NCI-H524 treated with DMSO at 0.1 percent for 48 hours (cell line): Measurements from ENCODE around the gene MAP2K1.
"Not testable (repeated sequence)": the region's sequence is repeated elsewhere in the genome, so short reads cannot be mapped to it uniquely, and the experiment has no call there.

Experiments used
- DNase-seq: peaks from one replicate; lab custom pipeline; 2025; lab: John Stamatoyannopoulos, UW

The MAP2K1 gene

DNA sequence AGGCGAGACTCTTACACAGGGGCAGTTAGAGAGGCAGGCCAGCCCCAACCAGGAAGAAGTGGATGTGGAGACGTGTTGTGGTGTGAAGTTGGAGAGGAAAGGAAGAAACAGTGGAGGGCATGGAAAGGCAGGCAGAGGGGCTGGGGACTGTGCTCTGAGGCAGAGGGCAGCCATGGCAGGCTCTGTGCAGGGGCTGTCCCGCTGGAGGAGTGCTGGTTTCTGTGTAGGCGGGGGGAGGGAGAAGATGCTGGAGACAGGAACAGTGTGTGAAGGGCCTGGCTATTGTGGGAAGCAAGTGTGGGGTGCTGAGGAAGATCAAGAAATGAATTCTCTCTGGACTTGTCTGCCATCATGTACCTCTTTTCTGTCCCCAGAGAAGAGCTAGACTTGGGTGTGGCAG, 89.8 kb downstream of the MAP2K1 start:
- no peak for DNase-seq

- DNase-seq = no peak
Observed at GRCh38 chr15:66477011-66477410, 90.3 kb downstream of the MAP2K1 start.

GRCh38 chr15:66480267-66480666, 93.6 kb downstream of the MAP2K1 start:
- no peak for DNase-seq

DNA sequence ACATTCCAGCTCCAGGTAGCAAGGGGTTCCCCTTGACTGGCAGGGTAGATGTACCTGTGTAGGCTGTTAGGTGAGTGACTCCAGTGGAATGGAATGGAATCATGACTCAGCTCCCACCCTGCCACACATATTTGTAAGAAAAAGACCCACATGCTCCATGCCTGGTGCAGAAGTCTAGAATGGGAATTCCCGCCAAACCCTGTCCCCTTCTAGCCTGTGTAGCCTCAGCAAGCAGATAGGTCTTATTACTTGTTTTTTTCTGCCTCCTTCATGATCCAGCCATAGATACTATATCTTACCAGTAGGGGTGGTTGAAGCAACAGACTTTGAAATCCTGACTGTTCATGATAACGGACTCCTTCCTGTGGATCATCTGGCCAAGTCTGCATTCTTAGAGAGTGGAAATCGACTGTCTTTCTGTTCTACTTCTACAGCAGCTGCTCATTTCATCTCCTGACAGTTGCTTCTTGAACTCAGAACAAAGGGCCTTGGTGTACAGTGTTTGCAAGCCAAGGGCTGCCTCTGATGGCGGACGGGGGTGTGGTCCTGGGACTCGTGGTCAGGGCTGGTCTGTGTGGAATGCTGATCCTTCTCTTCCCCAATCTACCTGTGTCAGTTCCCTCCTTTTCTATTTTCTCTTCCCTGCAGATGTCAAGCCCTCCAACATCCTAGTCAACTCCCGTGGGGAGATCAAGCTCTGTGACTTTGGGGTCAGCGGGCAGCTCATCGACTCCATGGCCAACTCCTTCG, 94.6 kb downstream of the MAP2K1 start:
- no peak for DNase-seq

DNA sequence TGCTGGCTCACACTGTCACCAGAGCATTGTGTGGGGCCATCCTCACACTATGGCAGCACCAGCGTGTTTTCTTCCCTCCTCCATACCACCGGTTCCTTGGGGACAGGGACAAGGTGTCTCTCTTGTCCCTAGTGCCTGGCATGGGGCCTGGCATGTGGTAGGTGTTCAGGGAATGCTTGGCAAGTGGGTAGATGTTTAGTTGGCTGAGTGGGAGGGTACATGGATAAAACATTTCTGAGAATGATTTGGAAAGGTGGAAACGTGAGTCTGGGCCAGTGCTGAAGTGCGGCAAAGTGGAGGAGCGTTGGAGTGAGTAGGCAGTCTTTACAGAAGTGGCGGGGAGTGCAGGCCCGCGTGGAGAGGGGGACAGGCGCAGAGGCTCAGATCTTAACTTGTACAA, 95.8 kb downstream of the MAP2K1 start:
- no peak for DNase-seq

- no peak for DNase-seq
Observed at GRCh38 chr15:66483131-66483566, 96.4 kb downstream of the MAP2K1 start.

- DNase-seq = no peak
Observed at GRCh38 chr15:66484539-66485112, 97.9 kb downstream of the MAP2K1 start.

- DNase-seq = no peak
Observed at GRCh38 chr15:66486887-66487286, 100.2 kb downstream of the MAP2K1 start.

GRCh38 chr15:66488525-66488924, 101.8 kb downstream of the MAP2K1 start:
- no peak for DNase-seq

- DNase-seq = no peak
Observed at GRCh38 chr15:66489179-66489791, 102.6 kb downstream of the MAP2K1 start.

GRCh38 chr15:66491846-66492245, 105.1 kb downstream of the MAP2K1 start:
- DNase-seq = no peak

DNA sequence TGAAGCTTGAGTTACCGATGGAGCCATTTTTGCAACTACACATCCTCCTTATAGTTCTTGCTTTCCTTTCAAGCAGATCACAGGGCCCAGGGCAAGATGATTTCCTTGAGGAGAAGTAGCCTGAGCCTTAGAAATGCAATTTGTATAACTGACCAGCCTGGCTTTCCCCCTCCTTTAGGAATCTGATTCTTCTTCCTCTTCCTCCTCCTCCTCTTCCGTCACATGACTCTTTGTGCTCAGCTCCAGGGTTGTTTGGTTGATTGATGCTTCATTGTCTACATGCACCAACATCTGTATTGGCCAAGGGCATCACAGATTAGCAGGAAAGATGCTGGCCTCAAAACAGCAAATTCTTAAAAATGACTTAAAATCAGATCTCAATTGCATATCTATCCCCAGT, 107.5 kb downstream of the MAP2K1 start:
- no peak for DNase-seq

DNA sequence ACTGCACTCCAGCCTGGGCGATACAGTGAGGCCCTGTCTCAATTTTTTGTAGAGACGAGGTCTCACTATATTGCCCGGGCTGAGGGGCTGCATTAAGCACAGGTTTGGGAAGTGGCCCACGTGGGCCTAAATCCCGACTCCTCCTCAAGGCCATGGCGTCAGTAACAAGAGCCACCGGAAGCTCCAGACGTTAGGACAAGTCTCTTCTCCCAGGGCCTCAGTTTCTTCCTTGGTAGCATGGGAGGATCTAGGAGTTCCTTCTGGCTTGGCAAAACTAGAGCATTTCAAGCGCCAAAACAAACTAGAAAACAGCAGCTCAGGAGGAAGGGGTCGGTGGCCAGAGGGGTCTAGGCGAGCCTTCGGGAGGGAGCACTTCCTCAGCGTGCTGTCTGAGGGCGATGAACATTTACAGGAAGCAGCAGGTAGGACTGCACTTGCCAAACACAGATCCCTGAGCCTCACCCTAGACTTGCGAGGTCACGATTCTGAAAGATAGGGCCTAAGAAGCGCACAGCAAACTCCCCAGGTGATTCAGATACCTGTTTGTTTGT, 110.3 kb downstream of the MAP2K1 start:
- no peak for DNase-seq

DNA sequence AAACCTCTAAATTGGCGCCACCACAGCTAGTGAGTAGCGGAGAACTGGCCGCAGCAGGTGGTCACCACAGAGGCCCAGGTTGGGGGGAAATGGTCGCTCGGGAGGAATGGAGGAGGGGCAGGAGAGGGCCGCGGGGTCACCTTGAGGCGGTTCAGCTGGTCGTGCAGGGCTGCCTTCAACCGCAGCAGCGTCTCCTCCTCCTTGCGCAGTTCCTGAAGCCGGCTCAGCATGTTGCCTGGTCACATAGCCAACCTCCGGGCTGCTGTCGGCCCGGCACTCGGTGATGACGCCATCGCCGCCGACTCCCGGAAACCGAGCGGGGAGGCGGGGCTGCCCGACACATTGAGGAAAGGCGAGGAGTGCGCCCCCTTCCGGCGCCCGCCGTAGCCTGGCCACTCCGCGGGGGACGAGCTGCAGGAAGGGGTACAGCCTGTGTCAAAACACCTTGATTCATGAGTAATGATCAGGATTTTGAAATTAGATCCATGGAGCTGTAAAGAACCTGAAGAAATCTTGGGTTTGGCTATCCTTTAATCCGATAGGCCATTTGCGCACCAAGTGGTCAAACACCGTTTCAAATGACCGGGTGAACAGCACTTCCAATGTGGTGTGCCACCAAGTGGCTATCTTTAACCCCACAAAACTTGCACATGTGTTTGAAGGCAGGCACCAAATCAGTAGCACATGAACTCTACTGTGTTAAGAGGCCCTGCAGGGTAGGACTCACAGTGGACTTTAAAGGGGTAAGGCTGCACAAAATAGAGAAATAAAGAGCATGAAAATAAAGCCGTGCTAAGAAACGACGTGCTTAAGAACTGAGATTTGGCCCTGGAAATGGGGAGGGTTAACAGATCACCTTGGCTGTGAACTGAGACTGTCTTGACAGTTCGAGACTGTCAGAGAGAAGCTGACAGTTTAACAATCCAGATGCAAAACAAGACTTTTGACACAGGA, 111.1 kb downstream of the MAP2K1 start, which contains the start of gene SNAPC5:
Gene SNAPC5, minus strand, starts transcription at position 261 of the 954 bp plus-strand sequence. Its CDS starts 31 bp downstream, at position 230.
- DNase-seq = peak; percentile 74

DNA sequence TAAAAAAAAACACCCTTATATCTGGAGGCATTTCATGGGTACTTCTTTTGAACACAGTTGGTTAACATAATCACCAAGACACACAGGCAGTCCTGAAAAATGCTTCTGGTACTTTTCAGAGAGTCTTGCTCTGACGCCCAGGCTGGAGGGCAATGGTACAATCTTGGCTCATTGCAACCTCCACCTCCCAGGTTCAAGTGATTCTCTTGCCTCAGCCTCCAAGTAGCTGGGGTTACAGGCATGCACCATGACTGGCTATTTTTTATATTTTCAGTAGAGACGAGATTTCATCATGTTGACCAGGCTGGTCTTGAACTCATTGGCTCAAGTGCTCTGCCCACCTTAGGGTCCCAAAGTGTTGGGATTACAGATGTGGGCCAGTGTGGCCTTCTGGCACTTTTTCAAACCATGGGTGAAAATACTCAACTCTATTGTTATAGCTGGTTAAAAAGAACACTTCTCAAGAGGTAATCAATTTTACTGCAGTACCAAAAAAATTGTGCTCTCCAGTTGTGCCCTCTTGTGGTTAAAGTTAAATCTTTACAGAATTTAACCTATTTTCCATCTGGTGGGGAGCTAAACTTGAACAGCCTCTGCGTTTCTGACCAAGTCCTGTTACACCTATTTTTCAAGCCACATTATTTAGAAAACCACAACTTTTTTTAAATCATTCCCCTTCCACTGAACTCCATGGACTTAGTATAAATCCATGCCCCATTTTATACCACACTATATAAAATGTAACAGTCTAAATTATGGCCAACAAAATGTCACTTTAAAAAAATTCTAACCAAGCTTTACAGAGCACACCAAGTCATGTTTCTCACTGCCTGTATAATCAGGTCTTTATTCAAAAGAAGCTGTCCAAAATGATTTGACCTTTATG, 112.0 kb downstream of the MAP2K1 start:
- DNase-seq = no peak

DNA sequence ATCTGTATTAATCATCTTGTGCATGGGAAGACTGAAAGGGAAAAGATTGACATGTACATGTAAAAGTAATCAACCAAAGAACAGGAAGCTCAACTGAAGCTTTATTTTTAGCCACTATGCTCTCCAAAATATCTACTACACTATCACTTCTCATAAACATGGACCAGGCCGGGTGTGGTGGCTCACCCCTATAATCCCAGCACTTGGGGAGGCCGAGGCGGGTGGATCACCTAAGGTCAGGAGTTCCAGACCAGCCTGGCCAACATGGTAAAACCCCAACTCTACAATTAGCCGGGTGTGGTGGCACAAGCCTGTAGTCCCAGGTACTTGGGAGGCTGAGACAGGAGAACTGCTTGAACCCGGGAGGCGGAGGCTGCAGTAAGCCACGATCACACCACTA, 113.6 kb downstream of the MAP2K1 start:
- not testable (repeated sequence) for DNase-seq

GRCh38 chr15:66502491-66502890, 115.8 kb downstream of the MAP2K1 start:
- no peak for DNase-seq

- not testable (repeated sequence) for DNase-seq
Observed at GRCh38 chr15:66503041-66503648, 116.4 kb downstream of the MAP2K1 start.

- no peak for DNase-seq
Observed at GRCh38 chr15:66503780-66504562, 117.3 kb downstream of the MAP2K1 start.
